WTC11 (cell line): Measurements from ENCODE around the gene SGK2. TPM values are rescaled to one million over a fixed set of nuclear protein-coding genes. Genes with fewer than 3 reads are reported as not detected.

ENCODE experiments used
- ATAC-seq: fragments of 200-7000 bp; cut with Tn5 transposase; 2 replicates; pipeline ENCODE4 v1.10.0; 2021; ENCODE audit warnings: mild to moderate bottlenecking, moderate library complexity
- CTCF ChIA-PET: fragments of 300-600 bp; sonication (Branson Sonifier 250); formaldehyde crosslinking; loops from one replicate; lab custom pipeline; 2021; ENCODE audit warnings: antibody characterized with exemption; lab: Charles Lee
- POLR2A ChIA-PET: fragments of 350-600 bp; sonication (Branson Sonifier 250); formaldehyde crosslinking; loops from one replicate; lab custom pipeline; 2021; ENCODE audit warnings: antibody characterized with exemption; lab: Charles Lee
- DNase-seq: peaks from one replicate; pipeline ENCODE4 v3.0.0; 2021; ENCODE audit warnings: low spot score
- H3K27ac Mint-ChIP-seq: 2 replicates; pipeline ENCODE4 v1.8.0; 2021; ENCODE audit warnings: mixed read lengths
- H3K27me3 Mint-ChIP-seq: 2 replicates; pipeline ENCODE4 v1.8.0; 2021; ENCODE audit warnings: low read depth, mild to moderate bottlenecking, moderate library complexity, mixed read lengths
- H3K36me3 Mint-ChIP-seq: 2 replicates; pipeline ENCODE4 v1.8.0; 2021; ENCODE audit warnings: mixed read lengths
- H3K4me1 Mint-ChIP-seq: 2 replicates; pipeline ENCODE4 v1.8.0; 2022; ENCODE audit warnings: mixed read lengths
- H3K4me3 Mint-ChIP-seq: 2 replicates; pipeline ENCODE4 v1.8.0; 2021; ENCODE audit warnings: mild to moderate bottlenecking, moderate library complexity, mixed read lengths
- H3K9me3 Mint-ChIP-seq: 2 replicates; pipeline ENCODE4 v1.8.0; 2021; ENCODE audit warnings: mixed read lengths
- ETV6 ChIP-seq: sonication (generic); formaldehyde crosslinking; IDR thresholded peaks from 2 replicates; pipeline ENCODE4 v1.8.1; 2022; ENCODE audit warnings: mild to moderate bottlenecking, missing genetic modification reagents
- GABPB1 ChIP-seq: sonication (generic); formaldehyde crosslinking; IDR thresholded peaks from 2 replicates; pipeline ENCODE4 v1.8.1; 2023; ENCODE audit warnings: mild to moderate bottlenecking, missing genetic modification reagents
- JAZF1 ChIP-seq: fragments of 250-450 bp; sonication (Bioruptor Pico); IDR thresholded peaks from 2 replicates; pipeline ENCODE4 v1.9.0; 2021; ENCODE audit warnings: moderate library complexity, mild to moderate bottlenecking, inconsistent platforms
- JUN ChIP-seq: sonication (generic); formaldehyde crosslinking; IDR thresholded peaks from 2 replicates; pipeline ENCODE4 v1.8.0; 2023; ENCODE audit warnings: mild to moderate bottlenecking, missing genetic modification reagents
- KAT7 ChIP-seq: sonication (generic); formaldehyde crosslinking; IDR thresholded peaks from 2 replicates; pipeline ENCODE4 v1.8.1; 2023; ENCODE audit warnings: missing genetic modification reagents, mild to moderate bottlenecking, borderline replicate concordance
- OVOL2 ChIP-seq: fragments of 250-450 bp; sonication (Bioruptor Pico); IDR thresholded peaks from 2 replicates; pipeline ENCODE4 v1.9.0; 2021; ENCODE audit warnings: mild to moderate bottlenecking, borderline replicate concordance
- RORB ChIP-seq: fragments of 250-450 bp; sonication (Bioruptor Pico); IDR thresholded peaks from 2 replicates; pipeline ENCODE4 v1.9.0; 2021; ENCODE audit warnings: mild to moderate bottlenecking
- SMAD3 ChIP-seq: sonication (generic); formaldehyde crosslinking; IDR thresholded peaks from 2 replicates; pipeline ENCODE4 v1.8.0; 2022; ENCODE audit warnings: missing genetic modification reagents, mild to moderate bottlenecking, borderline replicate concordance
- SMAD4 ChIP-seq: sonication (generic); formaldehyde crosslinking; IDR thresholded peaks from 2 replicates; pipeline ENCODE4 v1.8.0; 2022; ENCODE audit warnings: mild to moderate bottlenecking, missing genetic modification reagents
- TCF7 ChIP-seq: sonication (generic); formaldehyde crosslinking; IDR thresholded peaks from 2 replicates; pipeline ENCODE4 v1.8.0; 2022; ENCODE audit warnings: mild to moderate bottlenecking, low read depth, missing genetic modification reagents, moderate library complexity
- TP53 ChIP-seq: sonication (generic); formaldehyde crosslinking; IDR thresholded peaks from 2 replicates; pipeline ENCODE4 v1.8.1; 2023; ENCODE audit warnings: mild to moderate bottlenecking, missing genetic modification reagents
- ZNF121 ChIP-seq: sonication (generic); formaldehyde crosslinking; IDR thresholded peaks from 2 replicates; pipeline ENCODE4 v1.8.0; 2023; ENCODE audit warnings: missing genetic modification reagents
- ZNF263 ChIP-seq: sonication (generic); formaldehyde crosslinking; IDR thresholded peaks from 2 replicates; pipeline ENCODE4 v1.8.1; 2022; ENCODE audit warnings: low read depth, mild to moderate bottlenecking, moderate library complexity, missing genetic modification reagents
- ZNF416 ChIP-seq: fragments of 250-450 bp; sonication (Bioruptor Pico); IDR thresholded peaks from 2 replicates; pipeline ENCODE4 v1.9.0; 2021; ENCODE audit warnings: mild to moderate bottlenecking, inconsistent platforms
- total RNA-seq: library from RNA; stranded (reverse); gene quantifications from 3 replicates; pipeline ENCODE4 v1.2.3, GENCODE V29; 2021
- TF ChIP-seq, protein P1 (sequence below): sonication (generic); formaldehyde crosslinking; IDR thresholded peaks from 2 replicates; pipeline ENCODE4 v1.8.0; 2022; ENCODE audit warnings: mild to moderate bottlenecking, missing genetic modification reagents
- TF ChIP-seq, protein P2 (sequence below): fragments of 200-600 bp; IDR thresholded peaks from 2 replicates; pipeline ENCODE4 v1.8.0; 2022; ENCODE audit warnings: antibody characterized with exemption
- TF ChIP-seq, protein P3 (sequence below): sonication (generic); formaldehyde crosslinking; IDR thresholded peaks from 2 replicates; pipeline ENCODE4 v1.8.1; 2022; ENCODE audit warnings: mild to moderate bottlenecking, moderate library complexity, missing genetic modification reagents
- TF ChIP-seq, protein P4 (sequence below): sonication (generic); formaldehyde crosslinking; IDR thresholded peaks from 2 replicates; pipeline ENCODE4 v1.8.0; 2022; ENCODE audit warnings: mild to moderate bottlenecking, missing genetic modification reagents
- TF ChIP-seq, protein P5 (sequence below): sonication (generic); formaldehyde crosslinking; conservative IDR thresholded peaks from 2 replicates; pipeline ENCODE4 v1.8.1; 2023; ENCODE audit warnings: mild to moderate bottlenecking, low read depth, missing genetic modification reagents, moderate library complexity
- TF ChIP-seq, protein P6 (sequence below): sonication (generic); formaldehyde crosslinking; IDR thresholded peaks from 2 replicates; pipeline ENCODE4 v1.8.1; 2023; ENCODE audit warnings: mild to moderate bottlenecking, missing genetic modification reagents
- TF ChIP-seq, protein P7 (sequence below): fragments of 250-450 bp; sonication (Bioruptor Pico); IDR thresholded peaks from 2 replicates; pipeline ENCODE4 v2.1.2; 2022; ENCODE audit warnings: mild to moderate bottlenecking, moderate library complexity
- TF ChIP-seq, protein P8 (sequence below): fragments of 250-450 bp; sonication (Bioruptor Pico); IDR thresholded peaks from 2 replicates; pipeline ENCODE4 v1.8.0; 2021; ENCODE audit warnings: mild to moderate bottlenecking

Gene SGK2
- total RNA-seq, 1 experiment from 2014 or later = 0.74 TPM

DNA sequence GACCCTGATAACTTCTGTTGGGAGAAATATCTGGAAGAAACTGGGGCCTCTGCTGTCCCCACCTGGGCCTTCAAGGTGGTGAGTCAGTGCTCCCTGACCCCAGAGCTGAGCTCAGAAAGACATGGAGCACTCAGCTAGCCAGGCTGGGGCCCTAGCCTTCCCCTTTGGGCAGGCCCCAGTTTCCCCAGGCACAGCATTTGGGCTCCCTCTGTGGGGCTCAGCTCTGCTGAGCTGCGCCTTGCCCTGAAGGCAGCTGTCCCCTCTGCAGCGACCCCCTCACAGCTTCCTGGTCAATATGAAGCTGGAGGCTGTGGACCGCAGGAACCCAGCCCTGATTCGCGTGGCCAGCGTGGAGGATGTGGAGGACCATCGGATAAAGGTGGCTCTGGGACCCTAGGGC, 24.8 kb upstream of the SGK2 start:
- DNase-seq (no peak), ATAC-seq (no peak)
- no peak for TF ChIP-seq JAZF1 (CRISPR knock-in tag)
- TF ChIP-seq KAT7 (CRISPR knock-in tag) = no peak
- TF ChIP-seq TCF7 = no peak
- TF ChIP-seq, protein P1, sequence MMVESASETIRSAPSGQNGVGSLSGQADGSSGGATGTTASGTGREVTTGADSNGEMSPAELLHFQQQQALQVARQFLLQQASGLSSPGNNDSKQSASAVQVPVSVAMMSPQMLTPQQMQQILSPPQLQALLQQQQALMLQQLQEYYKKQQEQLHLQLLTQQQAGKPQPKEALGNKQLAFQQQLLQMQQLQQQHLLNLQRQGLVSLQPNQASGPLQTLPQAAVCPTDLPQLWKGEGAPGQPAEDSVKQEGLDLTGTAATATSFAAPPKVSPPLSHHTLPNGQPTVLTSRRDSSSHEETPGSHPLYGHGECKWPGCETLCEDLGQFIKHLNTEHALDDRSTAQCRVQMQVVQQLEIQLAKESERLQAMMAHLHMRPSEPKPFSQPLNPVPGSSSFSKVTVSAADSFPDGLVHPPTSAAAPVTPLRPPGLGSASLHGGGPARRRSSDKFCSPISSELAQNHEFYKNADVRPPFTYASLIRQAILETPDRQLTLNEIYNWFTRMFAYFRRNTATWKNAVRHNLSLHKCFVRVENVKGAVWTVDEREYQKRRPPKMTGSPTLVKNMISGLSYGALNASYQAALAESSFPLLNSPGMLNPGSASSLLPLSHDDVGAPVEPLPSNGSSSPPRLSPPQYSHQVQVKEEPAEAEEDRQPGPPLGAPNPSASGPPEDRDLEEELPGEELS (CRISPR knock-in tag) = no peak
- no peak for TF ChIP-seq ZNF121 (CRISPR knock-in tag)
- TF ChIP-seq, protein P2, sequence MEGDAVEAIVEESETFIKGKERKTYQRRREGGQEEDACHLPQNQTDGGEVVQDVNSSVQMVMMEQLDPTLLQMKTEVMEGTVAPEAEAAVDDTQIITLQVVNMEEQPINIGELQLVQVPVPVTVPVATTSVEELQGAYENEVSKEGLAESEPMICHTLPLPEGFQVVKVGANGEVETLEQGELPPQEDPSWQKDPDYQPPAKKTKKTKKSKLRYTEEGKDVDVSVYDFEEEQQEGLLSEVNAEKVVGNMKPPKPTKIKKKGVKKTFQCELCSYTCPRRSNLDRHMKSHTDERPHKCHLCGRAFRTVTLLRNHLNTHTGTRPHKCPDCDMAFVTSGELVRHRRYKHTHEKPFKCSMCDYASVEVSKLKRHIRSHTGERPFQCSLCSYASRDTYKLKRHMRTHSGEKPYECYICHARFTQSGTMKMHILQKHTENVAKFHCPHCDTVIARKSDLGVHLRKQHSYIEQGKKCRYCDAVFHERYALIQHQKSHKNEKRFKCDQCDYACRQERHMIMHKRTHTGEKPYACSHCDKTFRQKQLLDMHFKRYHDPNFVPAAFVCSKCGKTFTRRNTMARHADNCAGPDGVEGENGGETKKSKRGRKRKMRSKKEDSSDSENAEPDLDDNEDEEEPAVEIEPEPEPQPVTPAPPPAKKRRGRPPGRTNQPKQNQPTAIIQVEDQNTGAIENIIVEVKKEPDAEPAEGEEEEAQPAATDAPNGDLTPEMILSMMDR = no peak
- no peak for TF ChIP-seq ETV6 (CRISPR knock-in tag)
- TF ChIP-seq JUN (CRISPR knock-in tag) = no peak
- Mint-ChIP-seq H3K27ac (no peak overlapping the region), H3K27me3 (no peaks in the 10 kb centered on the region), H3K9me3 (no peaks in the 10 kb centered on the region), H3K36me3 (peaks cover 8% of the 10 kb centered on the region), H3K4me1 (no peaks in the 10 kb centered on the region), H3K4me3 (no peak overlapping the region)
- ChIA-PET CTCF (interaction anchor here (1.5 kb wide), 1 partner anchor 85 kb away, joined by 3 read pairs; no protein-coding TSS in a partner anchor), POLR2A (no interaction called here)

DNA sequence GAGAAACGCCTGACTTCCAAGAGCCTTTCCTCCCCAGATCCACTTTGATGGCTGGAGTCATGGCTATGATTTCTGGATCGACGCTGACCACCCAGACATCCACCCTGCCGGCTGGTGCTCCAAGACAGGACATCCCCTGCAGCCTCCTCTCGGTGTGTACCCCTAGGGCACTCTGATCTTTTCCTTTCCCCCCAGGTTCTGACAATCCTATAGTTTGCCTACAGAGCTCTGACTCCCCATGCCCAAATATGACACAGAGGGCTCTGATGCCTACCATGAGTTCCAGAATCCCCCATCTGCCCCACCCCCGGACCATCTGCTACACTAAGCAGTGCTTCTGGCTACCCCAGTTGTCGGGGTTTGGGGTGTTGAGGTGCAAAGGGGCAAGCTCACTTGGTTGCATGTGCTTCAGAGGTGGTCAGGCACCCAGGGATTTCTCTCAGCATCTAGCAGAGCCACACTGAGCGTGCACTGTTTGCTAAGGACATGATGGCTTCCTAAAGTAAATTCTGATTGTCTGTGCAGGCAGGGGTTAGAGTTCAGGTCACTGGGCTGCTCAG, 24.0 kb upstream of the SGK2 start:
- H3K9me3 Mint-ChIP-seq = no peaks in the 10 kb centered on the region
- no peak overlapping the region for H3K27ac Mint-ChIP-seq
- no peak overlapping the region for H3K4me3 Mint-ChIP-seq
- H3K36me3 Mint-ChIP-seq = peaks cover 8% of the 10 kb centered on the region
- TF ChIP-seq SMAD4 (CRISPR knock-in tag) = no peak
- no peak for TF ChIP-seq GABPB1 (CRISPR knock-in tag)
- TF ChIP-seq, protein P3, sequence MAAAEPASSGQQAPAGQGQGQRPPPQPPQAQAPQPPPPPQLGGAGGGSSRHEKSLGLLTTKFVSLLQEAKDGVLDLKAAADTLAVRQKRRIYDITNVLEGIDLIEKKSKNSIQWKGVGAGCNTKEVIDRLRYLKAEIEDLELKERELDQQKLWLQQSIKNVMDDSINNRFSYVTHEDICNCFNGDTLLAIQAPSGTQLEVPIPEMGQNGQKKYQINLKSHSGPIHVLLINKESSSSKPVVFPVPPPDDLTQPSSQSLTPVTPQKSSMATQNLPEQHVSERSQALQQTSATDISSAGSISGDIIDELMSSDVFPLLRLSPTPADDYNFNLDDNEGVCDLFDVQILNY (CRISPR knock-in tag) = no peak
- no peak for TF ChIP-seq RORB (CRISPR knock-in tag)
- TF ChIP-seq, protein P4, sequence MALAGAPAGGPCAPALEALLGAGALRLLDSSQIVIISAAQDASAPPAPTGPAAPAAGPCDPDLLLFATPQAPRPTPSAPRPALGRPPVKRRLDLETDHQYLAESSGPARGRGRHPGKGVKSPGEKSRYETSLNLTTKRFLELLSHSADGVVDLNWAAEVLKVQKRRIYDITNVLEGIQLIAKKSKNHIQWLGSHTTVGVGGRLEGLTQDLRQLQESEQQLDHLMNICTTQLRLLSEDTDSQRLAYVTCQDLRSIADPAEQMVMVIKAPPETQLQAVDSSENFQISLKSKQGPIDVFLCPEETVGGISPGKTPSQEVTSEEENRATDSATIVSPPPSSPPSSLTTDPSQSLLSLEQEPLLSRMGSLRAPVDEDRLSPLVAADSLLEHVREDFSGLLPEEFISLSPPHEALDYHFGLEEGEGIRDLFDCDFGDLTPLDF (CRISPR knock-in tag) = no peak
- no peak for TF ChIP-seq JUN (CRISPR knock-in tag)
- TF ChIP-seq, protein P5, sequence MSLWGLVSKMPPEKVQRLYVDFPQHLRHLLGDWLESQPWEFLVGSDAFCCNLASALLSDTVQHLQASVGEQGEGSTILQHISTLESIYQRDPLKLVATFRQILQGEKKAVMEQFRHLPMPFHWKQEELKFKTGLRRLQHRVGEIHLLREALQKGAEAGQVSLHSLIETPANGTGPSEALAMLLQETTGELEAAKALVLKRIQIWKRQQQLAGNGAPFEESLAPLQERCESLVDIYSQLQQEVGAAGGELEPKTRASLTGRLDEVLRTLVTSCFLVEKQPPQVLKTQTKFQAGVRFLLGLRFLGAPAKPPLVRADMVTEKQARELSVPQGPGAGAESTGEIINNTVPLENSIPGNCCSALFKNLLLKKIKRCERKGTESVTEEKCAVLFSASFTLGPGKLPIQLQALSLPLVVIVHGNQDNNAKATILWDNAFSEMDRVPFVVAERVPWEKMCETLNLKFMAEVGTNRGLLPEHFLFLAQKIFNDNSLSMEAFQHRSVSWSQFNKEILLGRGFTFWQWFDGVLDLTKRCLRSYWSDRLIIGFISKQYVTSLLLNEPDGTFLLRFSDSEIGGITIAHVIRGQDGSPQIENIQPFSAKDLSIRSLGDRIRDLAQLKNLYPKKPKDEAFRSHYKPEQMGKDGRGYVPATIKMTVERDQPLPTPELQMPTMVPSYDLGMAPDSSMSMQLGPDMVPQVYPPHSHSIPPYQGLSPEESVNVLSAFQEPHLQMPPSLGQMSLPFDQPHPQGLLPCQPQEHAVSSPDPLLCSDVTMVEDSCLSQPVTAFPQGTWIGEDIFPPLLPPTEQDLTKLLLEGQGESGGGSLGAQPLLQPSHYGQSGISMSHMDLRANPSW (CRISPR knock-in tag) = no peak
- TF ChIP-seq, protein P6, sequence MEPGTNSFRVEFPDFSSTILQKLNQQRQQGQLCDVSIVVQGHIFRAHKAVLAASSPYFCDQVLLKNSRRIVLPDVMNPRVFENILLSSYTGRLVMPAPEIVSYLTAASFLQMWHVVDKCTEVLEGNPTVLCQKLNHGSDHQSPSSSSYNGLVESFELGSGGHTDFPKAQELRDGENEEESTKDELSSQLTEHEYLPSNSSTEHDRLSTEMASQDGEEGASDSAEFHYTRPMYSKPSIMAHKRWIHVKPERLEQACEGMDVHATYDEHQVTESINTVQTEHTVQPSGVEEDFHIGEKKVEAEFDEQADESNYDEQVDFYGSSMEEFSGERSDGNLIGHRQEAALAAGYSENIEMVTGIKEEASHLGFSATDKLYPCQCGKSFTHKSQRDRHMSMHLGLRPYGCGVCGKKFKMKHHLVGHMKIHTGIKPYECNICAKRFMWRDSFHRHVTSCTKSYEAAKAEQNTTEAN (CRISPR knock-in tag) = no peak
- TF ChIP-seq TP53 (CRISPR knock-in tag) = no peak
- TF ChIP-seq ZNF263 (CRISPR knock-in tag) = no peak
- TF ChIP-seq SMAD3 = no peak
- TF ChIP-seq ZNF416 (CRISPR knock-in tag) = no peak
- TF ChIP-seq ETV6 (CRISPR knock-in tag) = no peak
- TF ChIP-seq, protein P7, sequence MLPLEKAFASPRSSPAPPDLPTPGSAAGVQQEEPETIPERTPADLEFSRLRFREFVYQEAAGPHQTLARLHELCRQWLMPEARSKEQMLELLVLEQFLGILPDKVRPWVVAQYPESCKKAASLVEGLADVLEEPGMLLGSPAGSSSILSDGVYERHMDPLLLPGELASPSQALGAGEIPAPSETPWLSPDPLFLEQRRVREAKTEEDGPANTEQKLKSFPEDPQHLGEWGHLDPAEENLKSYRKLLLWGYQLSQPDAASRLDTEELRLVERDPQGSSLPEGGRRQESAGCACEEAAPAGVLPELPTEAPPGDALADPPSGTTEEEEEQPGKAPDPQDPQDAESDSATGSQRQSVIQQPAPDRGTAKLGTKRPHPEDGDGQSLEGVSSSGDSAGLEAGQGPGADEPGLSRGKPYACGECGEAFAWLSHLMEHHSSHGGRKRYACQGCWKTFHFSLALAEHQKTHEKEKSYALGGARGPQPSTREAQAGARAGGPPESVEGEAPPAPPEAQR (CRISPR knock-in tag) = no peak
- no peak for TF ChIP-seq OVOL2
- TF ChIP-seq, protein P8, sequence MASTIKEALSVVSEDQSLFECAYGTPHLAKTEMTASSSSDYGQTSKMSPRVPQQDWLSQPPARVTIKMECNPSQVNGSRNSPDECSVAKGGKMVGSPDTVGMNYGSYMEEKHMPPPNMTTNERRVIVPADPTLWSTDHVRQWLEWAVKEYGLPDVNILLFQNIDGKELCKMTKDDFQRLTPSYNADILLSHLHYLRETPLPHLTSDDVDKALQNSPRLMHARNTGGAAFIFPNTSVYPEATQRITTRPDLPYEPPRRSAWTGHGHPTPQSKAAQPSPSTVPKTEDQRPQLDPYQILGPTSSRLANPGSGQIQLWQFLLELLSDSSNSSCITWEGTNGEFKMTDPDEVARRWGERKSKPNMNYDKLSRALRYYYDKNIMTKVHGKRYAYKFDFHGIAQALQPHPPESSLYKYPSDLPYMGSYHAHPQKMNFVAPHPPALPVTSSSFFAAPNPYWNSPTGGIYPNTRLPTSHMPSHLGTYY (CRISPR knock-in tag) = no peak
- no peak for DNase-seq
- H3K27me3 Mint-ChIP-seq = no peaks in the 10 kb centered on the region
- ChIA-PET CTCF (interaction anchor here (1.0 to 1.5 kb wide), 2 partner anchors 86 to 93 kb away, joined by 3 to 4 read pairs; no protein-coding TSS in a partner anchor), POLR2A (no interaction called here)
- H3K4me1 Mint-ChIP-seq = no peaks in the 10 kb centered on the region
- no peak for ATAC-seq
